IMR-90 (cell line): ENCODE measurements around the gene GPR137. TPM values are rescaled to one million over a fixed set of nuclear protein-coding genes. Genes with fewer than 3 reads are reported as not detected.

ENCODE experiments used
- ATAC-seq: fragments of 200-7000 bp; cut with Tn5 transposase; 2 replicates; pipeline ENCODE4 v1.9.1; 2020; ENCODE audit warnings: low read depth, mild to moderate bottlenecking, moderate library complexity
- BruUV-seq: library from RNA; stranded (reverse); fragments of 400-500 nt; replicated peaks from 2 replicates; lab custom pipeline; 2021; lab: Mats Ljungman, UMichigan
- CTCF ChIA-PET: fragments of 300-600 bp; formaldehyde crosslinking; extraction: SDS; loops from one replicate; lab custom pipeline; 2021; ENCODE audit warnings: antibody characterized with exemption; lab: Yijun Ruan, JAX
- POLR2A ChIA-PET: fragments of 300-600 bp; sonication (Branson Sonifier 250); formaldehyde crosslinking; loops from one replicate; lab custom pipeline; 2022; ENCODE audit warnings: antibody characterized with exemption; ENCODE audit not compliant: unreplicated experiment; lab: Charles Lee
- DNase-seq: peaks from one replicate; pipeline ENCODE4 v3.0.0; 2013
- H2AFZ ChIP-seq: replicated peaks from 2 replicates; pipeline ENCODE3; 2013; ENCODE audit warnings: low read length, mild to moderate bottlenecking; ENCODE audit not compliant: poor library complexity
- H2AK5ac ChIP-seq: 2 replicates; pipeline ENCODE4 v1.6.1; 2013; ENCODE audit warnings: low read depth, low read length, inconsistent platforms
- H2AK9ac ChIP-seq: replicated peaks from 2 replicates; pipeline ENCODE3; 2013; ENCODE audit warnings: mild to moderate bottlenecking, low read depth, low read length, moderate library complexity; ENCODE audit not compliant: poor library complexity
- H2BK120ac ChIP-seq: 2 replicates; pipeline ENCODE4 v1.6.1; 2013; ENCODE audit warnings: low read depth, low read length, inconsistent platforms
- H2BK15ac ChIP-seq: 3 replicates; pipeline ENCODE4 v1.6.1; 2013; ENCODE audit warnings: low read depth, low read length, inconsistent platforms
- H2BK20ac ChIP-seq: 2 replicates; pipeline ENCODE4 v1.6.1; 2013; ENCODE audit warnings: low read depth, mild to moderate bottlenecking, inconsistent platforms, low read length, moderate library complexity
- H2BK5ac ChIP-seq: 2 replicates; pipeline ENCODE4 v1.6.1; 2013; ENCODE audit warnings: mild to moderate bottlenecking, low read depth, low read length, inconsistent platforms; ENCODE audit not compliant: poor library complexity, severe bottlenecking
- H3K14ac ChIP-seq: replicated peaks from 2 replicates; pipeline ENCODE4 v1.6.1; 2013; ENCODE audit warnings: low read depth, low read length, inconsistent platforms
- H3K18ac ChIP-seq: 2 replicates; pipeline ENCODE4 v1.6.1; 2013; ENCODE audit warnings: low read depth, low read length, control low read depth
- H3K23ac ChIP-seq: 2 replicates; pipeline ENCODE4 v1.6.1; 2013; ENCODE audit warnings: low read depth, low read length, inconsistent platforms
- H3K27ac ChIP-seq: 2 replicates; pipeline ENCODE4 v1.5.1; 2013; ENCODE audit warnings: mild to moderate bottlenecking, control low read depth, low read length; ENCODE audit not compliant: insufficient read depth
- H3K27me3 ChIP-seq: 2 replicates; pipeline ENCODE4 v1.6.1; 2013; ENCODE audit warnings: low read length; ENCODE audit not compliant: control insufficient read depth, insufficient read depth
- H3K36me3 ChIP-seq: 2 replicates; pipeline ENCODE4 v1.6.1; 2013; ENCODE audit warnings: low read length, mixed read lengths; ENCODE audit not compliant: control insufficient read depth, insufficient read depth
- H3K4ac ChIP-seq: 2 replicates; pipeline ENCODE4 v1.6.1; 2013; ENCODE audit warnings: low read depth, low read length, inconsistent platforms
- H3K4me1 ChIP-seq: 2 replicates; pipeline ENCODE4 v1.6.1; 2013; ENCODE audit warnings: low read length, mixed read lengths; ENCODE audit not compliant: control insufficient read depth, insufficient read depth
- H3K4me2 ChIP-seq: 2 replicates; pipeline ENCODE4 v1.6.1; 2013; ENCODE audit warnings: low read depth, mild to moderate bottlenecking, control low read depth, low read length, moderate library complexity
- H3K4me3 ChIP-seq: 2 replicates; pipeline ENCODE4 v1.5.1; 2013; ENCODE audit warnings: low read depth, mild to moderate bottlenecking, control low read depth, low read length, moderate library complexity; ENCODE audit not compliant: insufficient read depth
- H3K56ac ChIP-seq: 2 replicates; pipeline ENCODE4 v1.6.1; 2013; ENCODE audit warnings: low read length, inconsistent platforms; ENCODE audit not compliant: insufficient read depth; ENCODE audit errors: extremely low read depth
- H3K79me1 ChIP-seq, 2 experiments: 2 replicates each; pipeline ENCODE4 v1.6.1; 2013; ENCODE audit warnings: low read length in 2 of 2, inconsistent platforms in 1 of 2, low read depth in 1 of 2
- H3K9ac ChIP-seq: 2 replicates; pipeline ENCODE4 v1.6.1; 2013; ENCODE audit warnings: low read depth, low read length, control low read depth
- H3K9me1 ChIP-seq: 2 replicates; pipeline ENCODE4 v1.6.1; 2013; ENCODE audit warnings: low read length, inconsistent platforms; ENCODE audit not compliant: insufficient read depth
- H3K9me3 ChIP-seq: 2 replicates; pipeline ENCODE4 v1.6.1; 2013; ENCODE audit warnings: low read length; ENCODE audit not compliant: control insufficient read depth, insufficient read depth
- H4K20me1 ChIP-seq: 2 replicates; pipeline ENCODE4 v1.6.1; 2013; ENCODE audit warnings: low read length, inconsistent platforms; ENCODE audit not compliant: insufficient read depth
- H4K5ac ChIP-seq: 2 replicates; pipeline ENCODE4 v1.6.1; 2013; ENCODE audit warnings: mild to moderate bottlenecking, low read depth, low read length, control low read depth
- H4K8ac ChIP-seq, 2 experiments: 2 replicates each; pipeline ENCODE4 v1.6.1; 2013; ENCODE audit warnings: low read depth in 2 of 2, low read length in 2 of 2, control low read depth in 1 of 2, inconsistent platforms in 1 of 2
- H4K91ac ChIP-seq: 2 replicates; pipeline ENCODE4 v1.6.1; 2013; ENCODE audit warnings: low read depth, low read length, inconsistent platforms; ENCODE audit not compliant: insufficient read depth
- BHLHE40 ChIP-seq: fragments of 150-350 bp; IDR thresholded peaks from 2 replicates; pipeline ENCODE4 v1.6.1; 2016; ENCODE audit warnings: mild to moderate bottlenecking, low read depth, low read length
- CEBPB ChIP-seq: IDR thresholded peaks from 2 replicates; pipeline ENCODE4 v1.6.1; 2012; ENCODE audit warnings: low read depth, low read length, improper control_type of control experiment
- CHD1 ChIP-seq: IDR thresholded peaks from 2 replicates; pipeline ENCODE4 v1.6.1; 2012; ENCODE audit warnings: low read depth, low read length, improper control_type of control experiment
- FOS ChIP-seq: fragments of 150-350 bp; IDR thresholded peaks from 2 replicates; pipeline ENCODE4 v1.6.1; 2016; ENCODE audit warnings: low read depth, low read length
- MAFK ChIP-seq: IDR thresholded peaks from 2 replicates; pipeline ENCODE4 v1.6.1; 2012; ENCODE audit warnings: low read depth, low read length, improper control_type of control experiment
- MXI1 ChIP-seq: IDR thresholded peaks from 2 replicates; pipeline ENCODE4 v1.6.1; 2012; ENCODE audit warnings: low read depth, mild to moderate bottlenecking, low read length, moderate library complexity, borderline replicate concordance
- POLR2A ChIP-seq: IDR thresholded peaks from 2 replicates; pipeline ENCODE4 v1.6.1; 2012; ENCODE audit warnings: mild to moderate bottlenecking, low read depth, low read length
- RAD21 ChIP-seq: IDR thresholded peaks from 2 replicates; pipeline ENCODE4 v1.6.1; 2012; ENCODE audit warnings: low read length, improper control_type of control experiment
- RCOR1 ChIP-seq: IDR thresholded peaks from 2 replicates; pipeline ENCODE4 v1.6.1; 2012; ENCODE audit warnings: mild to moderate bottlenecking, low read length, improper control_type of control experiment; ENCODE audit not compliant: insufficient replicate concordance
- RFX5 ChIP-seq: IDR thresholded peaks from 2 replicates; pipeline ENCODE4 v1.8.0; 2012; ENCODE audit warnings: low read depth, mild to moderate bottlenecking, low read length, moderate library complexity
- SMC3 ChIP-seq: fragments of 150-350 bp; IDR thresholded peaks from 2 replicates; pipeline ENCODE4 v1.6.1; 2016; ENCODE audit warnings: low read depth, mild to moderate bottlenecking, antibody characterized with exemption, low read length, moderate library complexity
- WGBS, 2 experiments: methylation state at CpG; one replicate each; pipeline versions ENCODE4 v1.1.5 to v1.1.7; 2013; ENCODE audit warnings: missing lambda C conversion rate in 2 of 2; ENCODE audit not compliant: insufficient read length in 1 of 2; ENCODE audit errors: extremely low coverage in 2 of 2; 5-methylcytosine and 5-hydroxymethylcytosine counted together
- dilution Hi-C: fragments of 300-500 bp; cut with HindIII; formaldehyde crosslinking; loops from one replicate; pipeline ENCODE4 v1.14.3; 2018; ENCODE audit warnings: low sequenced_read_pairs; ENCODE audit not compliant: unreplicated experiment
- in situ Hi-C: fragments of 300-500 bp; cut with MboI; formaldehyde crosslinking; loops from 3 replicates; pipeline ENCODE4 v1.14.3; 2019; ENCODE audit warnings: low sequenced_read_pairs, inconsistent platforms, mixed read lengths
- intact Hi-C: fragments of 100-400 bp; cut with micrococcal nuclease; formaldehyde crosslinking; loops from 2 replicates; pipeline ENCODE4 v1.10.0; 2022
- polyA plus RNA-seq, 3 experiments: library from polyadenylated mRNA; depleted of rRNA; stranded (reverse); fragments of >200 nt; gene quantifications; 2 replicates each; pipeline ENCODE4 v1.2.3, GENCODE V29; 2012; ENCODE audit warnings: low replicate concordance in 1 of 3
- total RNA-seq: library from RNA; depleted of rRNA; stranded (reverse); fragments of >200 nt; gene quantifications from 2 replicates; pipeline ENCODE4 v1.2.3, GENCODE V29; 2012
- TF ChIP-seq, protein P1 (sequence below): fragments of 150-350 bp; IDR thresholded peaks from 2 replicates; pipeline ENCODE4 v1.6.1; 2016; ENCODE audit warnings: low read depth, mild to moderate bottlenecking, low read length, moderate library complexity, borderline replicate concordance
- TF ChIP-seq, protein P2 (sequence below): fragments of 150-350 bp; IDR thresholded peaks from 2 replicates; pipeline ENCODE4 v1.6.1; 2017; ENCODE audit warnings: mild to moderate bottlenecking, antibody characterized with exemption, low read length, low read depth

The GPR137 gene
- total and polyA plus RNA-seq, 2 of the 4 experiments (the other 2 are of a cell fraction) = 3.6 to 26.0 TPM

DNA sequence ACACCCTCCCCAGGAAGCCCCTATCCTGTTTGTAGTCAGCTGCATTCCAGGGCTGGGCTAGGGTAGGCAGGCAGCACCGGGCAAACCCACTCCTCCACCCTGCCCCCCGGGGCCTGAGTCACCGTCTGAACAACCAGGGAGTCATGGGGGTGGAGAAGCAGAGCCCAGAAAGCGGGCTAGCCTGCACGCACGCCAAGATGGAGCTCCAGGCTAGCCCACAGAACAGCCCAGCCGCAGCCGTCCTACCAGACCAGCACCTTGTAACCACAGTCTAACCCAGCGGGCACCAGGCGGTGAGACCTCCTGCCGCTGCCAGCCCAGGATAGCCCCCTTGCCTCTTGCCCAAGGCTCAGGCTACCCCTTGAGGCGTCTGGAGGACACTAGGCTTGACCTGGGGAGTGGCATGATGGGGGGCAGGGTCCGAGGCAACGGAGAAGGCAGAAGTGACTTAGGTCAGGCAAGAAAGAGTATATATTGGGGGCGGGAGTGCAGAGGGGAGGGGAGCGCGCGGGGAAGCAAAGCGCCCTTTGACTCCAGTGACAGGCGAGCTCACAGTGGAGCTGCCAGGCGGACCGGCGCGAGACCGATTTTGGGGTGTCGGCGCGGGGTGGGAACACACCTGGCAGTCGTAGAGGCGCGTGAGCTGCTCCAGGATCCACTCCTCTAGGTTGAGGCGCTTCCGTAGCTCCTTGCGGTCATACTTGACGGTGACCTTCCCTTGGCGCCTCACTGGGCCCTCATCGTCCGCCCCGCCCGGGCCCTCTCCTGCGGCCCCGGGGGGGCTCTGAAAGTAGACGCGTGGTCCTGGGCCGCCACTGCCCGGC is 39.6 kb upstream of the GPR137 start:
- Histone ChIP-seq H2BK20ac (peak overlapping the region; percentile 31), H3K27ac (peak overlapping the region; percentile 98), H2AK9ac (peak overlapping the region; percentile 100), H3K23ac (peak overlapping the region; percentile 96), H4K5ac (peak overlapping the region; percentile 51), H3K9ac (peak overlapping the region; percentile 93), H2AFZ (peak overlapping the region; percentile 89), H3K14ac (peak overlapping the region; percentile 100), H3K18ac (peak overlapping the region; percentile 56), H3K4ac (peak overlapping the region; percentile 100), H4K91ac (peak overlapping the region; percentile 98), H2BK5ac (peak overlapping the region; percentile 98), H3K9me1 (peaks cover 5% of the 10 kb centered on the region), H4K20me1 (peaks cover 26% of the 10 kb centered on the region), H3K4me3 (peak overlapping the region; percentile 95), H3K56ac (peak overlapping the region; percentile 86), H2BK120ac (peak overlapping the region; percentile 92), H3K4me1 (peaks cover 9% of the 10 kb centered on the region), H3K36me3 (peaks cover 12% of the 10 kb centered on the region), H2AK5ac (peak overlapping the region; percentile 100), H3K4me2 (peak overlapping the region; percentile 96), H3K79me1 (peaks cover 8 to 33% of the 10 kb centered on the region in 2 experiments; a peak in 3 of 4 replicates), H3K27me3 (no peaks in the 10 kb centered on the region), H4K8ac (peak overlapping the region; percentile 65 to 91), H3K9me3 (no peaks in the 10 kb centered on the region), H2BK15ac (peak overlapping the region; percentile 52; the same call in 1 of the 3 replicates)
- CTCF ChIA-PET = interaction anchor here (0.6 to 2.1 kb wide), 2 partner anchors 24 to 55 kb away, joined by 4 to 7 read pairs; no protein-coding TSS in a partner anchor
- POLR2A ChIA-PET = interaction anchor here (1.2 kb wide), 1 partner anchor 24 kb away, joined by 3 read pairs; no protein-coding TSS in a partner anchor
- WGBS, 2 experiments = 0% methylated on average over 18 of the region's 46 CpGs; no CpG with 5 or more reads in 1 of the 2 experiments
- ATAC-seq = peak; percentile 5
- no TSS peak for BruUV-seq
- peak; percentile 91 for DNase-seq
- dilution Hi-C loops = no loop called here
- in situ Hi-C loops = no loop called here
- intact Hi-C loops = no loop called here
- no peak for TF ChIP-seq CEBPB
- peak; percentile 14; the same call in 1 of the 2 replicates for TF ChIP-seq MXI1
- TF ChIP-seq, protein P1, sequence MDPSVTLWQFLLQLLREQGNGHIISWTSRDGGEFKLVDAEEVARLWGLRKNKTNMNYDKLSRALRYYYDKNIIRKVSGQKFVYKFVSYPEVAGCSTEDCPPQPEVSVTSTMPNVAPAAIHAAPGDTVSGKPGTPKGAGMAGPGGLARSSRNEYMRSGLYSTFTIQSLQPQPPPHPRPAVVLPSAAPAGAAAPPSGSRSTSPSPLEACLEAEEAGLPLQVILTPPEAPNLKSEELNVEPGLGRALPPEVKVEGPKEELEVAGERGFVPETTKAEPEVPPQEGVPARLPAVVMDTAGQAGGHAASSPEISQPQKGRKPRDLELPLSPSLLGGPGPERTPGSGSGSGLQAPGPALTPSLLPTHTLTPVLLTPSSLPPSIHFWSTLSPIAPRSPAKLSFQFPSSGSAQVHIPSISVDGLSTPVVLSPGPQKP = no peak
- TF ChIP-seq SMC3 = no peak
- TF ChIP-seq RAD21 = no peak
- peak; percentile 71; the same call in 1 of the 2 replicates for TF ChIP-seq CHD1
- no peak for TF ChIP-seq RFX5
- TF ChIP-seq POLR2A = peak; percentile 88
- TF ChIP-seq MAFK = no peak
- TF ChIP-seq, protein P2, sequence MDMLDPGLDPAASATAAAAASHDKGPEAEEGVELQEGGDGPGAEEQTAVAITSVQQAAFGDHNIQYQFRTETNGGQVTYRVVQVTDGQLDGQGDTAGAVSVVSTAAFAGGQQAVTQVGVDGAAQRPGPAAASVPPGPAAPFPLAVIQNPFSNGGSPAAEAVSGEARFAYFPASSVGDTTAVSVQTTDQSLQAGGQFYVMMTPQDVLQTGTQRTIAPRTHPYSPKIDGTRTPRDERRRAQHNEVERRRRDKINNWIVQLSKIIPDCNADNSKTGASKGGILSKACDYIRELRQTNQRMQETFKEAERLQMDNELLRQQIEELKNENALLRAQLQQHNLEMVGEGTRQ = 0 out of 2 replicates have a peak, but pooled peaks have one; percentile 7
- no peak; the same call in 1 of the 2 replicates for TF ChIP-seq BHLHE40
- peak; percentile 86 for TF ChIP-seq FOS
- peak; percentile 85 for TF ChIP-seq RCOR1
